Mesendoderm (in vitro differentiated cells): ENCODE measurements around the gene F13A1.

ENCODE experiments used
- DNase-seq: peaks from one replicate; pipeline ENCODE4 v3.0.0; 2013
- H2AK5ac ChIP-seq: 2 replicates; pipeline ENCODE4 v1.6.1; 2013; ENCODE audit warnings: low read length, inconsistent platforms
- H2BK120ac ChIP-seq: 2 replicates; pipeline ENCODE4 v1.6.1; 2013; ENCODE audit warnings: low read depth, mild to moderate bottlenecking, low read length, moderate library complexity, mixed read lengths
- H2BK15ac ChIP-seq: replicated peaks from 2 replicates; pipeline ENCODE4 v1.6.1; 2013; ENCODE audit warnings: low read depth, mild to moderate bottlenecking, moderate library complexity
- H2BK5ac ChIP-seq: 2 replicates; pipeline ENCODE4 v1.6.1; 2013; ENCODE audit warnings: low read length, inconsistent platforms
- H3K18ac ChIP-seq: 2 replicates; pipeline ENCODE4 v1.6.1; 2013; ENCODE audit warnings: mild to moderate bottlenecking, low read length, mixed read lengths
- H3K23ac ChIP-seq: one replicate; pipeline ENCODE4 v1.6.1; 2013; ENCODE audit warnings: low read length
- H3K27ac ChIP-seq: 2 replicates; pipeline ENCODE4 v1.5.1; 2013; ENCODE audit warnings: low read depth, mild to moderate bottlenecking, inconsistent platforms, low read length, moderate library complexity
- H3K27me3 ChIP-seq: 2 replicates; pipeline ENCODE4 v1.6.1; 2013; ENCODE audit warnings: low read length, control low read depth, mild to moderate bottlenecking, inconsistent platforms; ENCODE audit not compliant: insufficient read depth, poor library complexity
- H3K36me3 ChIP-seq: 2 replicates; pipeline ENCODE4 v1.6.1; 2013; ENCODE audit warnings: low read length, inconsistent platforms; ENCODE audit not compliant: control insufficient read depth, insufficient read depth
- H3K4ac ChIP-seq: one replicate; pipeline ENCODE4 v1.6.1; 2013; ENCODE audit warnings: low read depth, mild to moderate bottlenecking, low read length, moderate library complexity
- H3K4me1 ChIP-seq: 2 replicates; pipeline ENCODE4 v1.6.1; 2013; ENCODE audit warnings: low read depth, low read length, inconsistent platforms; ENCODE audit not compliant: control insufficient read depth
- H3K4me2 ChIP-seq: 2 replicates; pipeline ENCODE4 v1.6.1; 2013; ENCODE audit warnings: low read length
- H3K4me3 ChIP-seq: 2 replicates; pipeline ENCODE4 v1.5.1; 2013; ENCODE audit warnings: mild to moderate bottlenecking, low read length
- H3K56ac ChIP-seq: one replicate; pipeline ENCODE4 v1.6.1; 2013; ENCODE audit warnings: low read length
- H3K79me1 ChIP-seq: 2 replicates; pipeline ENCODE4 v1.6.1; 2013; ENCODE audit warnings: low read length, inconsistent platforms
- H3K79me2 ChIP-seq: 2 replicates; pipeline ENCODE4 v1.6.1; 2013; ENCODE audit warnings: mild to moderate bottlenecking, low read length; ENCODE audit not compliant: control insufficient read depth, insufficient read depth
- H3K9ac ChIP-seq: 2 replicates; pipeline ENCODE4 v1.6.1; 2013; ENCODE audit warnings: low read length, inconsistent platforms
- H4K5ac ChIP-seq: one replicate; pipeline ENCODE4 v1.6.1; 2013; ENCODE audit warnings: low read length
- H4K8ac ChIP-seq: one replicate; pipeline ENCODE4 v1.6.1; 2013; ENCODE audit warnings: low read depth, mild to moderate bottlenecking, control low read depth, low read length, moderate library complexity
- WGBS: extraction: QIAGEN DNeasy Blood & Tissue Kit; methylation state at CpG from one replicate; pipeline ENCODE4 v1.1.7; 2013; ENCODE audit warnings: low lambda C conversion rate, missing lambda C conversion rate; ENCODE audit not compliant: insufficient coverage; ENCODE audit errors: extremely low coverage; 5-methylcytosine and 5-hydroxymethylcytosine counted together

Gene F13A1

GRCh38 chr6:6219716-6220115 lies 100.7 kb downstream of the F13A1 start:
- H3K23ac ChIP-seq = no peak overlapping the region
- no peak overlapping the region for H3K18ac ChIP-seq
- H2BK15ac ChIP-seq = no peak overlapping the region
- no peaks in the 10 kb centered on the region for H3K27me3 ChIP-seq
- H3K4me3 ChIP-seq = no peak overlapping the region
- no peak overlapping the region for H3K4ac ChIP-seq
- no peaks in the 10 kb centered on the region for H3K79me1 ChIP-seq
- no peak overlapping the region for H2BK120ac ChIP-seq
- no peak overlapping the region for H2BK5ac ChIP-seq
- no peaks in the 10 kb centered on the region for H3K79me2 ChIP-seq
- no peak overlapping the region for H2AK5ac ChIP-seq
- no peaks in the 10 kb centered on the region for H3K36me3 ChIP-seq
- no peak overlapping the region for H4K8ac ChIP-seq
- no peaks in the 10 kb centered on the region for H3K4me1 ChIP-seq
- H3K9ac ChIP-seq = no peak overlapping the region
- no CpG with 5 or more reads among the region's 3 CpGs for WGBS
- DNase-seq = no peak
- no peak overlapping the region for H3K4me2 ChIP-seq
- no peak overlapping the region for H3K27ac ChIP-seq
- no peak overlapping the region for H4K5ac ChIP-seq
- no peak overlapping the region for H3K56ac ChIP-seq

GRCh38 chr6:6218759-6219085 lies 101.7 kb downstream of the F13A1 start:
- Histone ChIP-seq H3K56ac (no peak overlapping the region), H4K5ac (no peak overlapping the region), H2BK15ac (no peak overlapping the region), H3K79me2 (no peaks in the 10 kb centered on the region), H3K23ac (no peak overlapping the region), H3K4me1 (no peaks in the 10 kb centered on the region), H3K4me3 (no peak overlapping the region), H3K4ac (no peak overlapping the region), H3K18ac (no peak overlapping the region), H2BK5ac (no peak overlapping the region), H2BK120ac (no peak overlapping the region), H3K27ac (no peak overlapping the region), H3K4me2 (no peak overlapping the region), H3K27me3 (no peaks in the 10 kb centered on the region), H3K36me3 (no peaks in the 10 kb centered on the region), H4K8ac (no peak overlapping the region), H3K9ac (no peak overlapping the region), H2AK5ac (no peak overlapping the region), H3K79me1 (no peaks in the 10 kb centered on the region)
- peak; percentile 54 for DNase-seq
- no CpG with 5 or more reads among the region's 3 CpGs for WGBS

GRCh38 chr6:6217855-6218758 lies 102.4 kb downstream of the F13A1 start:
- no peak for DNase-seq
- H2BK5ac ChIP-seq = no peak overlapping the region
- H4K5ac ChIP-seq = no peak overlapping the region
- H3K27ac ChIP-seq = no peak overlapping the region
- no peak overlapping the region for H2BK15ac ChIP-seq
- no peak overlapping the region for H3K56ac ChIP-seq
- H3K18ac ChIP-seq = no peak overlapping the region
- H3K4me1 ChIP-seq = no peaks in the 10 kb centered on the region
- no peak overlapping the region for H3K4ac ChIP-seq
- H3K79me2 ChIP-seq = no peaks in the 10 kb centered on the region
- WGBS = no CpG with 5 or more reads among the region's 11 CpGs
- H3K9ac ChIP-seq = no peak overlapping the region
- no peak overlapping the region for H4K8ac ChIP-seq
- no peaks in the 10 kb centered on the region for H3K36me3 ChIP-seq
- no peaks in the 10 kb centered on the region for H3K79me1 ChIP-seq
- H3K23ac ChIP-seq = no peak overlapping the region
- H2BK120ac ChIP-seq = no peak overlapping the region
- H3K4me3 ChIP-seq = no peak overlapping the region
- H3K4me2 ChIP-seq = no peak overlapping the region
- no peak overlapping the region for H2AK5ac ChIP-seq
- H3K27me3 ChIP-seq = no peaks in the 10 kb centered on the region

GRCh38 chr6:6210994-6211393 lies 109.5 kb downstream of the F13A1 start:
- H3K79me1 ChIP-seq = no peaks in the 10 kb centered on the region
- H2BK15ac ChIP-seq = no peak overlapping the region
- no peak for DNase-seq
- H3K56ac ChIP-seq = no peak overlapping the region
- no peak overlapping the region for H3K18ac ChIP-seq
- H3K4me3 ChIP-seq = no peak overlapping the region
- H2BK5ac ChIP-seq = no peak overlapping the region
- no peak overlapping the region for H2AK5ac ChIP-seq
- no peaks in the 10 kb centered on the region for H3K79me2 ChIP-seq
- H3K4ac ChIP-seq = no peak overlapping the region
- H3K27me3 ChIP-seq = no peaks in the 10 kb centered on the region
- H3K27ac ChIP-seq = no peak overlapping the region
- H3K4me2 ChIP-seq = no peak overlapping the region
- H3K4me1 ChIP-seq = no peaks in the 10 kb centered on the region
- WGBS = no CpG with 5 or more reads among the region's 2 CpGs
- H3K36me3 ChIP-seq = no peaks in the 10 kb centered on the region
- no peak overlapping the region for H3K23ac ChIP-seq
- no peak overlapping the region for H4K8ac ChIP-seq
- H4K5ac ChIP-seq = no peak overlapping the region
- no peak overlapping the region for H3K9ac ChIP-seq
- no peak overlapping the region for H2BK120ac ChIP-seq

- Histone ChIP-seq H3K56ac (no peak overlapping the region), H3K23ac (no peak overlapping the region)
- WGBS = no CpG with 5 or more reads among the region's 2 CpGs
Measured at GRCh38 chr6:6202886-6203285, 117.6 kb downstream of the F13A1 start.

GRCh38 chr6:6201200-6201599 lies 119.3 kb downstream of the F13A1 start:
- H4K8ac ChIP-seq = no peak overlapping the region
- no peak for DNase-seq
- H3K9ac ChIP-seq = no peak overlapping the region
- H3K23ac ChIP-seq = no peak overlapping the region
- no peak overlapping the region for H2BK120ac ChIP-seq
- no peak overlapping the region for H2BK5ac ChIP-seq
- no peaks in the 10 kb centered on the region for H3K27me3 ChIP-seq
- H3K4me3 ChIP-seq = no peak overlapping the region
- no peak overlapping the region for H3K18ac ChIP-seq
- no peak overlapping the region for H2BK15ac ChIP-seq
- no peak overlapping the region for H3K4me2 ChIP-seq
- no peak overlapping the region for H4K5ac ChIP-seq
- no peaks in the 10 kb centered on the region for H3K79me1 ChIP-seq
- WGBS = no CpG with 5 or more reads among the region's 4 CpGs
- no peak overlapping the region for H2AK5ac ChIP-seq
- no peaks in the 10 kb centered on the region for H3K79me2 ChIP-seq
- no peak overlapping the region for H3K27ac ChIP-seq
- H3K36me3 ChIP-seq = no peaks in the 10 kb centered on the region
- no peaks in the 10 kb centered on the region for H3K4me1 ChIP-seq
- H3K4ac ChIP-seq = no peak overlapping the region
- no peak overlapping the region for H3K56ac ChIP-seq

More at GRCh38 chr6:6202886-6203285, 117.6 kb downstream of the F13A1 start:
- no peaks in the 10 kb centered on the region for H3K79me1 ChIP-seq
- no peaks in the 10 kb centered on the region for H3K79me2 ChIP-seq
- H4K8ac ChIP-seq = no peak overlapping the region
- no peak overlapping the region for H2BK15ac ChIP-seq
- no peaks in the 10 kb centered on the region for H3K4me1 ChIP-seq
- no peak overlapping the region for H4K5ac ChIP-seq
- H3K27me3 ChIP-seq = no peaks in the 10 kb centered on the region
- no peak for DNase-seq
- H2BK120ac ChIP-seq = no peak overlapping the region
- H3K4ac ChIP-seq = no peak overlapping the region
- no peak overlapping the region for H3K4me3 ChIP-seq
- no peak overlapping the region for H3K27ac ChIP-seq
- no peak overlapping the region for H2AK5ac ChIP-seq
- H3K18ac ChIP-seq = no peak overlapping the region
- no peak overlapping the region for H2BK5ac ChIP-seq
- H3K36me3 ChIP-seq = no peaks in the 10 kb centered on the region
- H3K4me2 ChIP-seq = no peak overlapping the region
- no peak overlapping the region for H3K9ac ChIP-seq
